Amygdala (tissue), 56 donors: ENCODE data around the gene TMEM60.
A peak's percentile ranks its signal among the peaks of the same experiment; 100 is the strongest.
"Not testable (repeated sequence)": the region's sequence is repeated elsewhere in the genome, so short reads cannot be mapped to it uniquely, and the experiment has no call there.

Source experiments
- DNase-seq, 56 donors: peaks; one replicate each; lab custom pipeline; 2025; lab: John Stamatoyannopoulos, UW

TMEM60 gene

GRCh38 chr7:77812290-77812685 lies 14.1 kb upstream of the TMEM60 start:
- DNase-seq = no peak

GRCh38 chr7:77811516-77812289 lies 13.5 kb upstream of the TMEM60 start:
- no peak for DNase-seq

- DNase-seq = no peak
These were observed 10.3 kb upstream of the TMEM60 start for GRCh38 chr7:77808517-77808916.

GRCh38 chr7:77806425-77806824 lies 8.2 kb upstream of the TMEM60 start:
- DNase-seq = no peak

- no peak for DNase-seq
These were observed 4.5 kb upstream of the TMEM60 start for GRCh38 chr7:77802557-77803405.

GRCh38 chr7:77800730-77801129 lies 2.5 kb upstream of the TMEM60 start:
- DNase-seq = no peak

- no peak for DNase-seq
These were observed 1.9 kb upstream of the TMEM60 start for GRCh38 chr7:77800158-77800557.

- peak in 40 of 56 donors; percentile 6 to 65 (median 38) for DNase-seq
These were observed 1.1 kb upstream of the TMEM60 start for GRCh38 chr7:77799078-77799964.

- peak in 18 of 56 donors; percentile 27 to 75 (median 58) for DNase-seq
These were observed 370 bp downstream of the TMEM60 start for GRCh38 chr7:77797734-77798393.

GRCh38 chr7:77796960-77797359 lies 1.3 kb downstream of the TMEM60 start:
- DNase-seq = no peak

- no peak for DNase-seq
These were observed 2.1 kb downstream of the TMEM60 start for GRCh38 chr7:77796109-77796508.

- no peak for DNase-seq
These were observed 4.2 kb downstream of the TMEM60 start for GRCh38 chr7:77794000-77794399.

- no peak for DNase-seq
These were observed 6.3 kb downstream of the TMEM60 start for GRCh38 chr7:77791956-77792355.

- DNase-seq = no peak
These were observed 6.9 kb downstream of the TMEM60 start for GRCh38 chr7:77791336-77791735.

GRCh38 chr7:77788327-77788902 lies 9.8 kb downstream of the TMEM60 start:
- no peak for DNase-seq

- no peak for DNase-seq
These were observed 11.5 kb downstream of the TMEM60 start for GRCh38 chr7:77786741-77787140.

- DNase-seq = no peak
These were observed 12.2 kb downstream of the TMEM60 start for GRCh38 chr7:77786018-77786417.

GRCh38 chr7:77784426-77784825 lies 13.8 kb downstream of the TMEM60 start:
- not testable (repeated sequence) for DNase-seq

GRCh38 chr7:77783545-77783944 lies 14.7 kb downstream of the TMEM60 start:
- DNase-seq = no peak

GRCh38 chr7:77783111-77783510 lies 15.1 kb downstream of the TMEM60 start:
- DNase-seq = no peak
